Measurements from ENCODE around the gene ZNF618.

GRCh38 chr9:114054191-114054690 lies 178.1 kb downstream of the ZNF618 start:
- TF ChIP-seq CTCF (IDR thresholded peaks at IDR 0.05 in 4 of 5, conservative IDR thresholded peaks at IDR 0.05 in 1 of 5) (no peak), POLR2A (IDR thresholded peaks at IDR 0.05) (no peak)
